NB4 (cell line): ENCODE results near the gene FTO.

ENCODE experiments used
- CTCF ChIP-seq: IDR thresholded peaks from one replicate; pipeline ENCODE4 v1.5.1; 2012; ENCODE audit warnings: low read depth, low read length
- POLR2A ChIP-seq: IDR thresholded peaks from 2 replicates; pipeline ENCODE4 v1.6.1; 2011; ENCODE audit warnings: mild to moderate bottlenecking; ENCODE audit not compliant: insufficient read length; ENCODE audit errors: extremely low read depth

GRCh38 chr16:54177862-54178477 lies 474.0 kb downstream of the FTO start:
- TF ChIP-seq POLR2A (no peak), CTCF (no peak)
